B cell (primary cell): ENCODE measurements around the gene CRISPLD2. TPM values are rescaled to one million over a fixed set of nuclear protein-coding genes. Genes with fewer than 3 reads are reported as not detected.

Experiments
- ATAC-seq: fragments of 200-7000 bp; cut with Tn5 transposase; one replicate; pipeline ENCODE4 v1.10.0; 2021; ENCODE audit warnings: low read depth, mild to moderate bottlenecking, moderate number of reproducible peaks, moderate library complexity
- CTCF ChIA-PET: fragments of 350-600 bp; sonication (Branson Sonifier 250); formaldehyde crosslinking; loops from one replicate; lab custom pipeline; 2021; ENCODE audit warnings: antibody characterized with exemption, inconsistent platforms; lab: Charles Lee
- POLR2A ChIA-PET: fragments of 350-600 bp; sonication (Branson Sonifier 250); formaldehyde crosslinking; loops from one replicate; lab custom pipeline; 2021; ENCODE audit warnings: antibody characterized with exemption; lab: Charles Lee
- DNase-seq: peaks from one replicate; pipeline ENCODE4 v3.0.0; 2013
- H2AFZ ChIP-seq: 2 replicates; pipeline ENCODE4 v1.6.1; 2012; ENCODE audit warnings: mild to moderate bottlenecking, low read depth, low read length; ENCODE audit not compliant: insufficient read depth, poor library complexity, severe bottlenecking
- H3K27ac ChIP-seq, 2 donors: 1 replicate in 1 of 2; 2 replicates in 1 of 2; pipeline ENCODE4 v1.5.1; 2012 to 2013; ENCODE audit warnings: low read length in 2 of 2, mild to moderate bottlenecking in 2 of 2, moderate library complexity in 1 of 2
- H3K27me3 ChIP-seq, 4 experiments: fragments of 200-600 bp in 1 of 4; sonication (generic) in 1 of 4; replicated peaks in 1 of 4; 1 replicate in 2 of 4; 2 replicates in 2 of 4; pipeline versions ENCODE4 v1.6.1 to v1.7.0; 2013 to 2016; ENCODE audit warnings: low read length in 3 of 4, mild to moderate bottlenecking in 2 of 4, mixed read lengths in 1 of 4, moderate library complexity in 1 of 4; ENCODE audit not compliant: insufficient read depth in 4 of 4, control insufficient read depth in 3 of 4; ENCODE audit errors: control extremely low read depth in 1 of 4
- H3K36me3 ChIP-seq, 2 experiments: replicated peaks in 1 of 2; 1 replicate in 1 of 2; 2 replicates in 1 of 2; pipeline versions ENCODE4 v1.6.1 to v1.7.1; 2013; ENCODE audit warnings: low read length in 1 of 2; ENCODE audit not compliant: insufficient read depth in 2 of 2, control insufficient read depth in 1 of 2; ENCODE audit errors: control extremely low read depth in 1 of 2, extremely low read depth in 1 of 2
- H3K4me1 ChIP-seq, 2 donors: fragments of 200-600 bp in 1 of 2; sonication (generic) in 1 of 2; 1 replicate in 1 of 2; 2 replicates in 1 of 2; pipeline versions ENCODE4 v1.5.1 to v1.6.1; 2013 to 2017; ENCODE audit warnings: low read length in 2 of 2; ENCODE audit not compliant: control insufficient read depth in 2 of 2, insufficient read depth in 2 of 2
- H3K4me2 ChIP-seq: replicated peaks from 2 replicates; pipeline ENCODE3; 2012; ENCODE audit warnings: mild to moderate bottlenecking, low read depth, low read length; ENCODE audit not compliant: poor library complexity, severe bottlenecking
- H3K4me3 ChIP-seq, 5 experiments: fragments of 200-600 bp in 1 of 5; sonication (generic) in 1 of 5; 1 replicate in 3 of 5; 2 replicates in 2 of 5; pipeline versions ENCODE4 v1.5.1 to v1.7.0; 2011 to 2016; ENCODE audit warnings: low read length in 4 of 5, mild to moderate bottlenecking in 4 of 5, low read depth in 2 of 5, control low read depth in 1 of 5, moderate library complexity in 1 of 5; ENCODE audit not compliant: insufficient read depth in 1 of 5; ENCODE audit errors: control extremely low read depth in 1 of 5, extremely low read depth in 1 of 5
- H3K79me2 ChIP-seq: fragments of 200-600 bp; sonication (generic); one replicate; pipeline ENCODE4 v1.6.0; 2016; ENCODE audit warnings: low read length; ENCODE audit not compliant: control insufficient read depth, insufficient read depth
- H3K9ac ChIP-seq: fragments of 200-600 bp; sonication (generic); 2 replicates; pipeline ENCODE4 v1.6.1; 2017; ENCODE audit warnings: mild to moderate bottlenecking, low read length, moderate library complexity
- H3K9me3 ChIP-seq, 3 donors: one replicate each; pipeline versions ENCODE4 v1.6.1 to v1.7.1; 2013; ENCODE audit warnings: low read length in 2 of 3; ENCODE audit not compliant: control insufficient read depth in 2 of 3, insufficient read depth in 1 of 3; ENCODE audit errors: control extremely low read depth in 1 of 3
- H4K20me1 ChIP-seq: 2 replicates; pipeline ENCODE4 v1.6.0; 2012; ENCODE audit warnings: mild to moderate bottlenecking, low read length; ENCODE audit not compliant: insufficient read depth, control insufficient read depth, poor library complexity, severe bottlenecking
- H3K27ac Mint-ChIP-seq: one replicate; pipeline ENCODE4 v1.8.0; 2021; ENCODE audit warnings: mixed read lengths
- H3K27me3 Mint-ChIP-seq: one replicate; pipeline ENCODE4 v1.8.0; 2021; ENCODE audit warnings: mixed read lengths
- H3K4me1 Mint-ChIP-seq: one replicate; pipeline ENCODE4 v1.8.0; 2021; ENCODE audit warnings: mixed read lengths
- H3K4me3 Mint-ChIP-seq: one replicate; pipeline ENCODE4 v1.8.0; 2021; ENCODE audit warnings: mixed read lengths
- H3K9me3 Mint-ChIP-seq: one replicate; pipeline ENCODE4 v1.8.0; 2022; ENCODE audit warnings: mixed read lengths; ENCODE audit not compliant: insufficient read depth
- CTCF ChIP-seq: fragments of 200-600 bp; IDR thresholded peaks from one replicate; pipeline ENCODE4 v1.8.0; 2022; ENCODE audit warnings: antibody characterized with exemption, mild to moderate bottlenecking
- EZH2 ChIP-seq: IDR thresholded peaks from 2 replicates; pipeline ENCODE4 v1.6.1; 2012; ENCODE audit warnings: borderline replicate concordance, low read depth, mild to moderate bottlenecking, moderate library complexity, low read length; ENCODE audit not compliant: insufficient read depth, poor library complexity, severe bottlenecking
- WGBS: methylation state at CpG from one replicate; pipeline ENCODE4 v1.1.5; 2013; ENCODE audit warnings: missing lambda C conversion rate; ENCODE audit not compliant: insufficient coverage; 5-methylcytosine and 5-hydroxymethylcytosine counted together
- intact Hi-C: fragments of 100-400 bp; cut with micrococcal nuclease; formaldehyde crosslinking; loops from one replicate; pipeline ENCODE4 v1.10.0; 2022
- polyA plus RNA-seq: library from polyadenylated mRNA; depleted of rRNA; stranded (reverse); fragments of >200 nt; gene quantifications from 2 replicates; pipeline ENCODE4 v1.2.3, GENCODE V29; 2012
- total RNA-seq, 2 donors: library from RNA; stranded (reverse); fragments of 120-200 nt in 1 of 2; gene quantifications; 1 replicate in 1 of 2; 2 replicates in 1 of 2; pipeline versions ENCODE4 v1.2.3 to v1.2.4, GENCODE V29; 2013 to 2022

Gene CRISPLD2
- total and polyA plus RNA-seq, 2 donors (not counting 1 experiment from before 2014, with no cell fraction given): 0.25 to 0.37 TPM

- intact Hi-C loops: no loop called here
- H3K9ac ChIP-seq: no peak overlapping the region
- no peaks in the 10 kb centered on the region for H3K36me3 ChIP-seq
- H3K27ac ChIP-seq: no peak overlapping the region
- no peaks in the 10 kb centered on the region for H3K79me2 ChIP-seq
- no peaks in the 10 kb centered on the region for H4K20me1 ChIP-seq
- CTCF ChIA-PET: no interaction called here
- H3K27ac Mint-ChIP-seq: no peak overlapping the region
- POLR2A ChIA-PET: no interaction called here
- H3K27me3 Mint-ChIP-seq: peaks cover 13% of the 10 kb centered on the region
- no peak overlapping the region for H3K4me3 Mint-ChIP-seq
- H3K4me1 ChIP-seq: no peaks in the 10 kb centered on the region
- TF ChIP-seq CTCF (no peak), EZH2 (no peak)
- no peak for DNase-seq
- H3K9me3 Mint-ChIP-seq: no peaks in the 10 kb centered on the region
- no peak for ATAC-seq
- no peaks in the 10 kb centered on the region for H3K4me1 Mint-ChIP-seq
- no peak overlapping the region for H3K4me2 ChIP-seq
- no peaks in the 10 kb centered on the region for H3K9me3 ChIP-seq
- no peak overlapping the region for H2AFZ ChIP-seq
- no peaks in the 10 kb centered on the region for H3K27me3 ChIP-seq
- 92% methylated on average over 20 of the region's 20 CpGs for WGBS
- no peak overlapping the region for H3K4me3 ChIP-seq
These were observed 12.8 kb downstream of the CRISPLD2 start for GRCh38 chr16:84832488-84833143.

GRCh38 chr16:84833144-84833500 is 13.3 kb downstream of the CRISPLD2 start:
- Histone ChIP-seq H3K79me2 (no peaks in the 10 kb centered on the region), H3K36me3 (no peaks in the 10 kb centered on the region), H3K9me3 (no peaks in the 10 kb centered on the region), H3K9ac (no peak overlapping the region), H2AFZ (no peak overlapping the region), H3K27ac (no peak overlapping the region), H3K4me3 (no peak overlapping the region), H3K4me1 (no peaks in the 10 kb centered on the region), H4K20me1 (no peaks in the 10 kb centered on the region), H3K4me2 (no peak overlapping the region), H3K27me3 (no peaks in the 10 kb centered on the region)
- CTCF ChIA-PET: no interaction called here
- DNase-seq: no peak
- H3K4me3 Mint-ChIP-seq: no peak overlapping the region
- intact Hi-C loops: no loop called here
- no peak for ATAC-seq
- H3K4me1 Mint-ChIP-seq: no peaks in the 10 kb centered on the region
- H3K27ac Mint-ChIP-seq: no peak overlapping the region
- 94% methylated on average over 11 of the region's 11 CpGs for WGBS
- H3K27me3 Mint-ChIP-seq: peaks cover 13% of the 10 kb centered on the region
- POLR2A ChIA-PET: no interaction called here
- H3K9me3 Mint-ChIP-seq: no peaks in the 10 kb centered on the region
- TF ChIP-seq CTCF: no peak
- no peak for TF ChIP-seq EZH2
